Peyer's patch (tissue), 4 donors: ENCODE data around the gene ZNF337.

Experiments
- POLR2A ChIP-seq, 2 donors: fragments of 450-650 bp; IDR thresholded peaks; one replicate each; pipeline ENCODE4 v1.5.1; 2017; ENCODE audit warnings: antibody characterized with exemption in 2 of 2, mild to moderate bottlenecking in 2 of 2, moderate library complexity in 2 of 2
- TF ChIP-seq, protein P1 (sequence below), 6 experiments: fragments of 450-650 bp in 4 of 6; fragments of 200-600 bp in 2 of 6; sonication (generic) in 1 of 6; IDR thresholded peaks; one replicate each; pipeline ENCODE4 v1.5.1; 2017 to 2019; ENCODE audit warnings: antibody characterized with exemption in 6 of 6, mild to moderate bottlenecking in 3 of 6, moderate library complexity in 1 of 6

DNA sequence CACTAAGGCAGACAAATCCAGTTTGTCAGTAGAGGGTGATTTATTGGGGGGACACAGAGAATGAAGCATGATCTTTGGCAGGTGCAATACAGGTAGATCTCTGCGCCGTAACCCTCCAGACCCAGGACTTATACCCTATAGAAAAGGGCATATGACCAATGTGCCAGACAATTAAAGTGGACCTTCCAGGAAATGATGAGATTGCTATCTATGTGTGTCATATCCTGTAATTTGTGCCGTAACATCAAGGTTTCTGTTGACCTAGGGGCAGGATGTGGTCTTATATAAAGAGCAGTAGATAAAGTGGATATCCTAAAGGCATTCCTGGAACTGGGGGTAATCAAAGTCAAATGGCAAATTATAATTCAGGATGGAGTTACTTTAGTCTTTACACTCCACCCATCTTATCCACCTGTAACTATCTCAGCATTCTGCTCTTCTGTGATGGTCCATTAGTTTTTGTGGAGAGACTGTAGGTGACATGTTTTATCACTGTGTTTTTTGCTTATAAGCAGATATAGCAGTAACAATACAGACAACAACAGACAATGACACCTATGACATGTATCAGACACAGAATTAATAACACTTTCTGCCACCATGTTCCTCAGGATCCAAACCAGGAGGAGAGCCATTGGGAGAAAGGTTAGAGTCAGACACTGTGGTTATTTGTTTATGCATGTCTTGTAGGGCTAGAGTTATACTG lies 43.1 kb upstream of the ZNF337 start:
- TF ChIP-seq, protein P1, sequence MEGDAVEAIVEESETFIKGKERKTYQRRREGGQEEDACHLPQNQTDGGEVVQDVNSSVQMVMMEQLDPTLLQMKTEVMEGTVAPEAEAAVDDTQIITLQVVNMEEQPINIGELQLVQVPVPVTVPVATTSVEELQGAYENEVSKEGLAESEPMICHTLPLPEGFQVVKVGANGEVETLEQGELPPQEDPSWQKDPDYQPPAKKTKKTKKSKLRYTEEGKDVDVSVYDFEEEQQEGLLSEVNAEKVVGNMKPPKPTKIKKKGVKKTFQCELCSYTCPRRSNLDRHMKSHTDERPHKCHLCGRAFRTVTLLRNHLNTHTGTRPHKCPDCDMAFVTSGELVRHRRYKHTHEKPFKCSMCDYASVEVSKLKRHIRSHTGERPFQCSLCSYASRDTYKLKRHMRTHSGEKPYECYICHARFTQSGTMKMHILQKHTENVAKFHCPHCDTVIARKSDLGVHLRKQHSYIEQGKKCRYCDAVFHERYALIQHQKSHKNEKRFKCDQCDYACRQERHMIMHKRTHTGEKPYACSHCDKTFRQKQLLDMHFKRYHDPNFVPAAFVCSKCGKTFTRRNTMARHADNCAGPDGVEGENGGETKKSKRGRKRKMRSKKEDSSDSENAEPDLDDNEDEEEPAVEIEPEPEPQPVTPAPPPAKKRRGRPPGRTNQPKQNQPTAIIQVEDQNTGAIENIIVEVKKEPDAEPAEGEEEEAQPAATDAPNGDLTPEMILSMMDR (IDR thresholded peaks at IDR 0.05) = no peak
- no peak for TF ChIP-seq POLR2A (IDR thresholded peaks at IDR 0.05)
